Measurements from ENCODE around the gene IL18. TPM values are rescaled to one million over a fixed set of nuclear protein-coding genes. Genes with fewer than 3 reads are reported as not detected.
A peak's percentile ranks its signal among the peaks of the same experiment; 100 is the strongest.

The IL18 gene
- polyA plus RNA-seq, 1 donor (not counting 4 experiments of a cell fraction or from before 2014, with no cell fraction given) = 205 TPM

DNA sequence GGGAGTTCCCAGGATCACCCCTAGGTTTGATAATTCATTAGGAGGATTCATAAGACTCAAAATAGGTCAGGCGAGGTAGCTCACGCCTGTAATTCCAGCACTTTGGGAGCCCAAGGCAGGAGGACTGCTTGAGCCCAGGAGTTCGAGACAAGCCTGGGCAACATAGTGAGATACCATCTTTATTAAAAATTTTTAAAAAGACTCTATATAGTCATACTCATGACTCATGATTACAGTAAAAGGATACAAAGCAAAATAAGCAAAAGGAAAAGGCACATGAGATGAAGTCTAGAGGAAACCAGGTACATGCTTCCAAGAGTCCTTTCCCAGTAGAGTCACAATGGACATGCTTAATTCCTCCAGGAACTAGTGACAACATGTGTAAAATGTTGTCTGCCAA is 48.4 kb upstream of the IL18 start:
- no peak overlapping the region for H3K4me3 ChIP-seq (ENCODE audit: control insufficient read depth in 2 of 3, extremely low read depth in 1 of 3, insufficient read depth in 2 of 3, low read depth in 1 of 3, low read length in 3 of 3)
- dilution Hi-C loops (cut with MboI; ENCODE audit: extremely low pct_ligation_motif_present, low sequenced_read_pairs) = no loop called here
- H2AFZ ChIP-seq (ENCODE audit: control insufficient read depth, low read length) = no peak overlapping the region
- H3K27me3 ChIP-seq (ENCODE audit: control insufficient read depth, extremely low read depth, insufficient read depth, low read length) = no peaks in the 10 kb centered on the region
- FAIRE-seq (peak; percentile 80), DNase-seq (ENCODE audit: low read depth, low spot score) (no peak)
- no peaks in the 10 kb centered on the region for H3K9me3 ChIP-seq (ENCODE audit: control insufficient read depth, low read depth, low read length)
- TF ChIP-seq, protein P1, sequence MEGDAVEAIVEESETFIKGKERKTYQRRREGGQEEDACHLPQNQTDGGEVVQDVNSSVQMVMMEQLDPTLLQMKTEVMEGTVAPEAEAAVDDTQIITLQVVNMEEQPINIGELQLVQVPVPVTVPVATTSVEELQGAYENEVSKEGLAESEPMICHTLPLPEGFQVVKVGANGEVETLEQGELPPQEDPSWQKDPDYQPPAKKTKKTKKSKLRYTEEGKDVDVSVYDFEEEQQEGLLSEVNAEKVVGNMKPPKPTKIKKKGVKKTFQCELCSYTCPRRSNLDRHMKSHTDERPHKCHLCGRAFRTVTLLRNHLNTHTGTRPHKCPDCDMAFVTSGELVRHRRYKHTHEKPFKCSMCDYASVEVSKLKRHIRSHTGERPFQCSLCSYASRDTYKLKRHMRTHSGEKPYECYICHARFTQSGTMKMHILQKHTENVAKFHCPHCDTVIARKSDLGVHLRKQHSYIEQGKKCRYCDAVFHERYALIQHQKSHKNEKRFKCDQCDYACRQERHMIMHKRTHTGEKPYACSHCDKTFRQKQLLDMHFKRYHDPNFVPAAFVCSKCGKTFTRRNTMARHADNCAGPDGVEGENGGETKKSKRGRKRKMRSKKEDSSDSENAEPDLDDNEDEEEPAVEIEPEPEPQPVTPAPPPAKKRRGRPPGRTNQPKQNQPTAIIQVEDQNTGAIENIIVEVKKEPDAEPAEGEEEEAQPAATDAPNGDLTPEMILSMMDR (optimal IDR thresholded peaks at IDR 0.05 in 1 of 3, IDR thresholded peaks at IDR 0.05 in 1 of 3, conservative IDR thresholded peaks at IDR 0.05 in 1 of 3; ENCODE audit: extremely low read depth in 1 of 3, insufficient read depth in 2 of 3, low read length in 3 of 3) = no peak
- TF ChIP-seq EZH2 (IDR thresholded peaks at IDR 0.05; ENCODE audit: low read length) = no peak
- H3K4me1 ChIP-seq (ENCODE audit: control insufficient read depth, extremely low read depth, insufficient read depth, low read length) = peaks cover 20% of the 10 kb centered on the region
- H3K79me2 ChIP-seq (ENCODE audit: control insufficient read depth, insufficient read depth, low read length) = no peaks in the 10 kb centered on the region
- no peaks in the 10 kb centered on the region for H3K36me3 ChIP-seq (ENCODE audit: control insufficient read depth in 2 of 2, extremely low read depth in 1 of 2, insufficient read depth in 2 of 2, low read length in 2 of 2)
- peak overlapping the region; percentile 41 for H3K4me2 ChIP-seq (ENCODE audit: control insufficient read depth, extremely low read depth, insufficient read depth, low read depth, low read length)
- no peaks in the 10 kb centered on the region for H3K9me1 ChIP-seq (ENCODE audit: control insufficient read depth, extremely low read depth, insufficient read depth, low read length)
- H4K20me1 ChIP-seq (ENCODE audit: control insufficient read depth, extremely low read depth, insufficient read depth, low read length) = no peaks in the 10 kb centered on the region
- H3K27ac ChIP-seq (ENCODE audit: control insufficient read depth, insufficient read depth, low read length) = peak overlapping the region; percentile 36
- H3K9ac ChIP-seq (ENCODE audit: control insufficient read depth, extremely low read depth, insufficient read depth, low read length) = no peak overlapping the region

DNA sequence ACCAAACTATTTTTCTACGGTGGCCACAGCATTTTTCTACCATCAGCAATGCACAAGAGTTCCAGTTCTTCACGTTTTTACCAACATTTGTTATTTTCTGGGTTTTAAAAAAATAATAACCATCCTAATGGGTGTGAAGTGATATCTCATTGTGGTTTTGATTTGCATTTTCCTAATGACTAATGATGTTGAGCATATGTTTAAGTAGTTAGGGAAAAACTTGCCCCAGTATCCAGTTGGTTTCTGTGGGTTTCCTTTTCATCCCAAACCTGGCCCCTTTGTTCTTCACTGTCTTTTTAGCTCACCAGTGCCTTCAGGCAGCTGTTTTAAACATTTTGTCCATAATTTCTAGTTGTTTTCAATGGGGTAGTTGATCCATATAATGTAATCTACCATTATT is 47.6 kb upstream of the IL18 start:
- H3K36me3 ChIP-seq (ENCODE audit: control insufficient read depth in 2 of 2, extremely low read depth in 1 of 2, insufficient read depth in 2 of 2, low read length in 2 of 2) = no peaks in the 10 kb centered on the region
- no peak overlapping the region for H3K27ac ChIP-seq (ENCODE audit: control insufficient read depth, insufficient read depth, low read length)
- H3K9me1 ChIP-seq (ENCODE audit: control insufficient read depth, extremely low read depth, insufficient read depth, low read length) = no peaks in the 10 kb centered on the region
- H2AFZ ChIP-seq (ENCODE audit: control insufficient read depth, low read length) = no peak overlapping the region
- peaks cover 20% of the 10 kb centered on the region for H3K4me1 ChIP-seq (ENCODE audit: control insufficient read depth, extremely low read depth, insufficient read depth, low read length)
- no peaks in the 10 kb centered on the region for H3K79me2 ChIP-seq (ENCODE audit: control insufficient read depth, insufficient read depth, low read length)
- peak; percentile 43 for FAIRE-seq
- H3K4me2 ChIP-seq (ENCODE audit: control insufficient read depth, extremely low read depth, insufficient read depth, low read depth, low read length) = peak overlapping the region; percentile 41
- H3K4me3 ChIP-seq (ENCODE audit: control insufficient read depth in 2 of 3, extremely low read depth in 1 of 3, insufficient read depth in 2 of 3, low read depth in 1 of 3, low read length in 3 of 3) = no peak overlapping the region
- no peaks in the 10 kb centered on the region for H4K20me1 ChIP-seq (ENCODE audit: control insufficient read depth, extremely low read depth, insufficient read depth, low read length)
- dilution Hi-C loops (cut with MboI; ENCODE audit: extremely low pct_ligation_motif_present, low sequenced_read_pairs) = no loop called here
- H3K27me3 ChIP-seq (ENCODE audit: control insufficient read depth, extremely low read depth, insufficient read depth, low read length) = no peaks in the 10 kb centered on the region
- H3K9ac ChIP-seq (ENCODE audit: control insufficient read depth, extremely low read depth, insufficient read depth, low read length) = no peak overlapping the region
- no peak for DNase-seq (ENCODE audit: low read depth, low spot score)
- TF ChIP-seq, protein P1 (optimal IDR thresholded peaks at IDR 0.05 in 1 of 3, IDR thresholded peaks at IDR 0.05 in 1 of 3, conservative IDR thresholded peaks at IDR 0.05 in 1 of 3; ENCODE audit: extremely low read depth in 1 of 3, insufficient read depth in 2 of 3, low read length in 3 of 3) = no peak
- no peak for TF ChIP-seq EZH2 (IDR thresholded peaks at IDR 0.05; ENCODE audit: low read length)
- no peaks in the 10 kb centered on the region for H3K9me3 ChIP-seq (ENCODE audit: control insufficient read depth, low read depth, low read length)
